T-helper 1 cell treated with Interleukin-12 subunit alpha and Interleukin-12 subunit beta and Interleukin-4 antibody, amounts not matched to agents 30 ng/mL and 1 ng/mL, for 36 hours (primary cell): ENCODE results near the gene GOLGA7B. TPM values are rescaled to one million over a fixed set of nuclear protein-coding genes. Genes with fewer than 3 reads are reported as not detected.

Source experiments
- intact Hi-C: fragments of 100-400 bp; cut with micrococcal nuclease; formaldehyde crosslinking; loops from one replicate; pipeline ENCODE4 v1.15.1; 2024
- total RNA-seq: library from RNA; stranded (reverse); gene quantifications from 2 replicates; pipeline ENCODE4 v1.2.3, GENCODE V29; 2022

The GOLGA7B gene
- total RNA-seq, 1 donor from 2014 or later, result 5.5 TPM

GRCh38 chr10:97892939-97893338, 43.3 kb downstream of the GOLGA7B start:
- intact Hi-C loops, result no loop called here

GRCh38 chr10:97894092-97894491, 44.4 kb downstream of the GOLGA7B start:
- intact Hi-C loops, result no loop called here

GRCh38 chr10:97895084-97895483, 45.4 kb downstream of the GOLGA7B start:
- intact Hi-C loops, result no loop called here

- intact Hi-C loops, result no loop called here
These were observed 46.3 kb downstream of the GOLGA7B start for GRCh38 chr10:97895915-97896314.

GRCh38 chr10:97896756-97897358, 47.2 kb downstream of the GOLGA7B start:
- intact Hi-C loops, result no loop called here

GRCh38 chr10:97898429-97898828, 48.8 kb downstream of the GOLGA7B start:
- intact Hi-C loops, result no loop called here

- intact Hi-C loops, result no loop called here
These were observed 51.7 kb downstream of the GOLGA7B start for GRCh38 chr10:97901381-97901780.

- intact Hi-C loops, result no loop called here
These were observed 53.7 kb downstream of the GOLGA7B start for GRCh38 chr10:97903128-97904017.

GRCh38 chr10:97904018-97904381, 54.4 kb downstream of the GOLGA7B start:
- intact Hi-C loops, result no loop called here

- intact Hi-C loops, result no loop called here
These were observed 54.9 kb downstream of the GOLGA7B start for GRCh38 chr10:97904576-97904975.

GRCh38 chr10:97905276-97905675, 55.6 kb downstream of the GOLGA7B start:
- intact Hi-C loops, result no loop called here

- intact Hi-C loops, result no loop called here
These were observed 57.6 kb downstream of the GOLGA7B start for GRCh38 chr10:97907211-97907610.

GRCh38 chr10:97907830-97908229, 58.2 kb downstream of the GOLGA7B start:
- intact Hi-C loops, result no loop called here

GRCh38 chr10:97910661-97911060, 61.0 kb downstream of the GOLGA7B start:
- intact Hi-C loops, result loop anchor here (5.0 kb wide), 1 partner anchor 1337 kb away; no protein-coding TSS in a partner anchor

GRCh38 chr10:97911217-97911616, 61.6 kb downstream of the GOLGA7B start:
- intact Hi-C loops, result loop anchor here (5.0 kb wide), 1 partner anchor 1336 kb away; no protein-coding TSS in a partner anchor

GRCh38 chr10:97913193-97913592, 63.5 kb downstream of the GOLGA7B start:
- intact Hi-C loops, result loop anchor here (5.0 kb wide), 1 partner anchor 1334 kb away; no protein-coding TSS in a partner anchor

GRCh38 chr10:97913614-97914013, 64.0 kb downstream of the GOLGA7B start:
- intact Hi-C loops, result loop anchor here (1.0 to 5.0 kb wide), 5 partner anchors 115 to 1334 kb away; no protein-coding TSS in a partner anchor

- intact Hi-C loops, result loop anchor here (1.0 to 5.0 kb wide), 5 partner anchors 114 to 1333 kb away; no protein-coding TSS in a partner anchor
These were observed 64.7 kb downstream of the GOLGA7B start for GRCh38 chr10:97914171-97914836.

- intact Hi-C loops, result loop anchor here (1.0 to 5.0 kb wide), 5 partner anchors 113 to 1332 kb away; no protein-coding TSS in a partner anchor
These were observed 65.2 kb downstream of the GOLGA7B start for GRCh38 chr10:97914837-97915211.

- intact Hi-C loops, result no loop called here
These were observed 65.9 kb downstream of the GOLGA7B start for GRCh38 chr10:97915346-97916131.

GRCh38 chr10:97916586-97916985, 66.9 kb downstream of the GOLGA7B start:
- intact Hi-C loops, result no loop called here
